Small intestine (tissue), 7 donors: ENCODE results near the gene FLRT1. TPM values are rescaled to one million over a fixed set of nuclear protein-coding genes. Genes with fewer than 3 reads are reported as not detected.

Experiments
- DNase-seq, 2 donors: peaks; one replicate each; pipeline versions ENCODE4 v3.0.0 to v3.0.0-alpha.2; 2013
- FAIRE-seq: peaks from 2 replicates; lab custom pipeline; 2012; peaks lifted over from hg19 to GRCh38; lab: Jason Lieb, UNC
- H3K27ac ChIP-seq, 3 donors: one replicate each; pipeline ENCODE4 v1.5.1; 2013; ENCODE audit warnings: low read length in 2 of 3, mild to moderate bottlenecking in 2 of 3, control low read depth in 1 of 3, inconsistent platforms in 1 of 3, low read depth in 1 of 3, moderate library complexity in 1 of 3
- H3K27me3 ChIP-seq, 3 donors: one replicate each; pipeline ENCODE4 v1.6.1; 2013; ENCODE audit warnings: low read length in 3 of 3, inconsistent platforms in 1 of 3; ENCODE audit not compliant: control insufficient read depth in 3 of 3, insufficient read depth in 3 of 3
- H3K36me3 ChIP-seq, 3 donors: one replicate each; pipeline ENCODE4 v1.6.1; 2013; ENCODE audit warnings: low read length in 3 of 3, inconsistent platforms in 1 of 3, low read depth in 1 of 3, mild to moderate bottlenecking in 1 of 3, moderate library complexity in 1 of 3; ENCODE audit not compliant: control insufficient read depth in 3 of 3, insufficient read depth in 2 of 3
- H3K4me1 ChIP-seq, 3 donors: one replicate each; pipeline ENCODE4 v1.6.1; 2013; ENCODE audit warnings: low read length in 2 of 3, inconsistent platforms in 1 of 3, low read depth in 1 of 3, mild to moderate bottlenecking in 1 of 3, moderate library complexity in 1 of 3; ENCODE audit not compliant: control insufficient read depth in 3 of 3, insufficient read depth in 2 of 3
- H3K4me3 ChIP-seq, 3 donors: one replicate each; pipeline ENCODE4 v1.5.1; 2013; ENCODE audit warnings: low read length in 3 of 3, control low read depth in 1 of 3, inconsistent platforms in 1 of 3, low read depth in 1 of 3, mild to moderate bottlenecking in 1 of 3, moderate library complexity in 1 of 3
- H3K9me3 ChIP-seq, 2 donors: one replicate each; pipeline ENCODE4 v1.6.1; 2013; ENCODE audit warnings: low read depth in 1 of 2, low read length in 1 of 2; ENCODE audit not compliant: control insufficient read depth in 2 of 2, insufficient read depth in 1 of 2
- WGBS, 3 donors: extraction: QIAGEN DNeasy Blood & Tissue Kit; methylation state at CpG; one replicate each; pipeline ENCODE4 v1.1.7; 2013; 5-methylcytosine and 5-hydroxymethylcytosine counted together
- polyA plus RNA-seq, 4 donors: library from polyadenylated mRNA; stranded (reverse) in 3 of 4; unstranded in 1 of 4; fragments of 200-250 nt in 3 of 4; fragments of 120-200 nt in 1 of 4; gene quantifications; one replicate each; pipeline versions ENCODE4 v1.2.1 to v1.2.3, GENCODE V29; 2013
- donor health status: healthy with polysubstance abuse.
- donor health status: control.
- donor health status: control.
- donor health status: Bipolar disorder and iron deficiency.
- donor health status: healthy.

Gene FLRT1
- polyA plus RNA-seq, 4 donors: 0.43 to 0.86 TPM; not detected in 2

DNA sequence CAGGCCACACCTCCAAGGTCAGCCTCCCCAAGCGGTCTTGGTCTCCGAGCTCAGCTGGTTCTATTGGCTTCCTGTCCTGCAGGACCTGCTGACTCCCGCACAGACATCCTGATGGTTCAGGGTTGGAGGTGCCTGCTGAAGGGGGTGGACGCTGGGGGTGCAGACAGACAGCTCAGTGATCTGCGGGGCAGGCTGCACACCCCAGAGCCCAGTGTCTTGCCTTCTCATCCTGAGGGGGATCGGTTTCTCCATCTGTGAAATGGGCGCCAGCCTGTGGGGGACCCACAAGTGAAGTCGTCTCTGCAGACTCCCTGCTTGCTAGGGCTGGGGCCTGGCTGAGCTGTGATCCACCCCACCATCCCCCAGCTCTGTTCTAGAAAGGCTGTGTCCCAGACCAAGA is 13.8 kb downstream of the FLRT1 start:
- no peak overlapping the region for H3K4me3 ChIP-seq
- 94 to 98% (median 94%) methylated on average over 8 of the region's 8 CpGs for WGBS, 3 donors
- peaks cover 0 to 2% (median 0%) of the 10 kb centered on the region in 3 donors for H3K36me3 ChIP-seq
- H3K27ac ChIP-seq: no peak overlapping the region
- no peaks in the 10 kb centered on the region for H3K27me3 ChIP-seq
- DNase-seq: no peak
- H3K4me1 ChIP-seq: no peaks in the 10 kb centered on the region
- FAIRE-seq: no peak
- H3K9me3 ChIP-seq: no peaks in the 10 kb centered on the region

DNA sequence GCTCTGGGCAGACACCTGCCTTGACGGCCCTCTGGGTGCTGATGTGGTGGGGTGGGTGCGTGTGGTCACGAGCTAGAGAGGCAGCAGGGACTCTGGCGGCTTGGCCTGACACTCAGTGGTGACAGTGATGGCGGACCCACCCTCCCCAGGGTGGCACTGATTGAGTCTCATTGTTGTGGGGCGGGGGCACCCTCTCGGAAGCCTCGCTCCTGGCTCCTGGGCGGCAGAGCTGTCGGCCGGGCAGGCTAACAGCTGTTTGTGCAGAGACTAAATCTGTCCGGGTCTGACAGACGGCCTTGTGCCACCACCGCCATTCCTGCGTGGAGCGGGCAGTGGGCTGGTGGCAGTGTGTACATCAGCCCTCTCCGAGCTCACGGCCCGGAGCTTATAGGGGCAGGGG is 15.6 kb downstream of the FLRT1 start:
- Histone ChIP-seq H3K4me1 (no peaks in the 10 kb centered on the region), H3K9me3 (no peaks in the 10 kb centered on the region), H3K27ac (no peak overlapping the region), H3K27me3 (no peaks in the 10 kb centered on the region), H3K36me3 (peaks cover 0 to under 1% (median 0%) of the 10 kb centered on the region in 3 donors), H3K4me3 (no peak overlapping the region)
- WGBS, 3 donors: 93 to 95% (median 93%) methylated on average over 17 to 19 of the region's 19 CpGs
- FAIRE-seq (no peak), DNase-seq (no peak)

DNA sequence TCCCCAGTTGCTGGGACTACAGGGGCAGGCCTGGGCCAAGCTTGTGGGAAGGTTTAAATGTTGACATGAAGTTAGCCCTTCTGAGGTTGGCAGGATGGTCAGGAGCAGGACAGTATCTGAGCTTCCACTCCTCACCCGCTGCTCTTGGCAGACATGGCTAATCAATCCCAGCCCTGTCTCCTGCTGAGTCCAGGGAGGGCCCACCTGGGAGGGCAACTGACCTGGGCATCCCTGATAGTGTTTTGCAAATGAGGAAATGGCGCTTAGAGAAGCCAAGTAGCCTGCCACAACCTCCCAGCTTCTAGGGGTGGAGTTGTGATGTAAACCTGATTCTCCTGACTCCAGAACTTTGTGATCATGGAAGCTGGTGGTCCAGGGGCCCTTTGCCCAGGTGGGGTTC is 16.7 kb downstream of the FLRT1 start:
- H3K4me1 ChIP-seq: no peaks in the 10 kb centered on the region
- DNase-seq: no peak
- WGBS, 3 donors: 79 to 94% (median 93%) methylated on average over 2 of the region's 2 CpGs
- no peaks in the 10 kb centered on the region for H3K27me3 ChIP-seq
- no peak overlapping the region for H3K27ac ChIP-seq
- H3K9me3 ChIP-seq: no peaks in the 10 kb centered on the region
- FAIRE-seq: no peak
- no peak overlapping the region for H3K4me3 ChIP-seq
- no peaks in the 10 kb centered on the region for H3K36me3 ChIP-seq

DNA sequence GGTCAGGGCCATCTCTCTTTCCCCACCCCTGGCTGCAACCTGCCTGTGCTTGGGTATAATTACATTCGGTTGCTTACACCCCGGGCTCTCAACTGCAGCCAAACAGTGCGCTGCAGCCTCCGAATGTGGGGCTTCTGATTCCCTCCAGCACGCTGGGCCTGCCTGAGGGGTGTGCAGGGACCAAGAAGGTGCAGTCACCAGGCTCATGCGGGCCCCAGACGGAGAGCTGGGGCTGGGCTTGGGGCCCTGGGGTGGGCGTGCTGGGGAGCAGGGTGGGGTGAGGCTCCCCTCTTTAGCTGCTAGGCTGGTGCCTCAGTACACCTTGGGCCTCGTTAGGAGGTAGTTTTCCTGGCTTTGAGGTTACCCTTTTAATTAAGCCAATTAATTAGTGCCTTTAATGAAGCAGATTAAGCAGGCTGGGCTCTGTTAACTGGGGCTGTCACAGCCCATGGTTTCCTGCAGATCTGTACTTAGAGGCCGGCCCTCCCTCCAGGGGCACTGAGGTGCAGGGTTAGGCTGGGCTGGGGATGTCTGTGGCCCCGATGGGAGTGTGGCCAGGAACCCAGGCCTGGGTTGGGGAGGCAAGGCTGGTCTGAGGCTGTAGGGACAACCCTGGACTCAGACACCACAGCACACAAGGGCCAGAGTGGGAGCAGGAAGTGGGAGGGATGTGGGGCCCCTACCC is 17.3 kb downstream of the FLRT1 start:
- DNase-seq: no peak
- Histone ChIP-seq H3K4me3 (no peak overlapping the region), H3K27ac (no peak overlapping the region), H3K36me3 (no peaks in the 10 kb centered on the region), H3K4me1 (no peaks in the 10 kb centered on the region), H3K27me3 (no peaks in the 10 kb centered on the region), H3K9me3 (no peaks in the 10 kb centered on the region)
- FAIRE-seq: no peak
- WGBS, 3 donors: 83 to 92% (median 85%) methylated on average over 11 of the region's 11 CpGs

DNA sequence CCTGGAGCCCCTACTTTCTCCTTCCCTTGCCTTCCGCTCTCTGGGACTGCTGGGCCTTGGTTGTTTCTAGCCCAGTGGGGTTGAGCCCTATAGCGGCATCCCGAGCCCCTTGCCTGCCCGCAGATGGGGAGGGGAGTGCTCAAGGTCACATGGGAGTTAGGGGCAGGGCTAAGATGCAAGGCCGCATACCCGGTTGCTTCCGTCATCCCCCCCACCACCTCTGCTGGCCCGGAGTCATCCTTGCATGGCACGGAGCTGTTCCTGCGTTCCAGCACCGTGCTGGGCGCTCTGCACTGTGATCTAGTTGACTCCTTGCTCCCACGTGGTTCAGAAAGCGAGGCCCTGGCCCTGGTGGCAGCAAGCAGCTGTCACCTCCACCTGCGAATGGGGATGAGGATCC is 18.0 kb downstream of the FLRT1 start:
- no peaks in the 10 kb centered on the region for H3K4me1 ChIP-seq
- H3K4me3 ChIP-seq: no peak overlapping the region
- no peaks in the 10 kb centered on the region for H3K9me3 ChIP-seq
- H3K27me3 ChIP-seq: no peaks in the 10 kb centered on the region
- no peak overlapping the region for H3K27ac ChIP-seq
- DNase-seq (no peak), FAIRE-seq (no peak)
- H3K36me3 ChIP-seq: no peaks in the 10 kb centered on the region
- 74 to 86% (median 85%) methylated on average over 15 of the region's 15 CpGs for WGBS, 3 donors

DNA sequence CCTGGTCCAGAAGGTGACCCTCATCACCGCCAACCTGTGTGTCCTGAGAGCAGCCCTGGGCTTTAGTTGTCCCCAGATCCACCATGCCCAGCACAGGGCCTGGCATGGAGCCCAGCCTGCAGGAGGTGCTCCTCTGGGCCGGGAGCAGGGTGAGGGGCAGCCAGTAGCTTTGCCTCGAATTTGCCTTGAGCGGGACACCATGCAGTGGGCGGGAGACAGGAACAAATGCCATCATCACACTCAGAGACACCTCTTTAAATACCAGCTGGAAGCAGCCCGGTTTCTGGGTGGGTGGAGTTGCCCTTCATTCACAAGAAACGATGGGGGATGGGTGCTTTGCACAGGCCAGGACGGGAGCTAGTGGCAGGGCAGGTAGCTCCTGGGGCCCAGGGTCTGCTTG is 19.3 kb downstream of the FLRT1 start:
- FAIRE-seq: no peak

DNA sequence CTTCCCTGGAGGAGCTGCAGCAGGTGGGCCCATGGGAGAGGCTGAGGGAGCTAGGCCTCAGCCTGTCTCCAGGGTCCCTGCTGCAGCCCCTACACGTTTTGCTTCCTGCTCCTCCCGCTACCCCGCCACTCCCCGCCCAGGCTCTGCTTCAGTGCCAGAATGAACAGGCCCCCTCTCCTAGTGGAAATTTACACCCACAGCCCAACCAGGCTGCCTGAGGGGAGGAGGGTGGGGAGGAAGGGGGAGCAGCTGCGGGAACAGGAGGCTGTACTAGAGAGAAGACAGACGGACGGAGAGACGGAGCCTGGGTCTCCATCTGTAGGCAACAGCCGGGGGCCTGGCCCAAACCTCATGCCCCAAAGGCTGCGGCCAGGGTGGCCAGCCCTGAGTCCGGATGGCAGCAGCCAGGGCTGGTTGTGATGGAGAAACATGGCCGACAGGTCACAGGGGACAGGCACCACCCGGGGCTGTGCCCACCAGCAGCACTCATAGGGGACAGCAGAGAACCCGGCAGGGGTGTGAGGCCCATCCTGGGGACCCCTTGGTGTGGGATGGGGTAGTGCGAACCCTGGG is 20.6 kb downstream of the FLRT1 start:
- no peak for FAIRE-seq
- Histone ChIP-seq H3K27me3 (peaks cover 0 to 14% (median 0%) of the 10 kb centered on the region in 3 donors), H3K36me3 (no peaks in the 10 kb centered on the region), H3K4me3 (no peak overlapping the region), H3K4me1 (peaks cover 0 to 9% (median 0%) of the 10 kb centered on the region in 3 donors), H3K9me3 (no peaks in the 10 kb centered on the region), H3K27ac (no peak overlapping the region)
- WGBS, 3 donors: 80 to 84% (median 83%) methylated on average over 14 to 15 of the region's 15 CpGs
- no peak for DNase-seq

More for the DNA sequence above, 19.3 kb downstream of the FLRT1 start:
- no peak for DNase-seq
- Histone ChIP-seq H3K36me3 (no peaks in the 10 kb centered on the region), H3K27me3 (peaks cover 0 to 2% (median 0%) of the 10 kb centered on the region in 3 donors), H3K27ac (no peak overlapping the region), H3K9me3 (no peaks in the 10 kb centered on the region), H3K4me3 (no peak overlapping the region), H3K4me1 (no peaks in the 10 kb centered on the region)
- WGBS, 3 donors: 66 to 77% (median 67%) methylated on average over 8 of the region's 8 CpGs

DNA sequence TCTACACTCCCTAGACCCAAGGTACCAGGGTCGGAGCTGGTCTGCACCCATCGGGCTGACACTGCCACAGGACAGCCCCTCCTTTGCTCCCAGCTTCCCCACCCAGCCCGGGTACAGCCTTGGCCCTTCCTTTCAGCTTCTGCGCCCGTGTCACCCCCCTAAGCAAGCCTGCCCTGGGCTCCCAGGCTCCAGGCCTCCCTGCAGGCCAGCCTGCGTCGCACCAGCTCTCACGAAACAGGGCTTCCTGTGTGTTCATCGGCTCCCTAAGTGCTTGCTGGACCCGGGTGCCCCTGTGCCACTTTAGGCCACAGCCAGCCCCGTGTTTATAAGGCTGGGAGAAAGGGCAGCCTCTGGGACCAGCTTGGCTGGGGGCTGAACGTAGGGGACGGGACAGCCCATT is 21.1 kb downstream of the FLRT1 start:
- Histone ChIP-seq H3K4me1 (peaks cover 0 to 12% (median 0%) of the 10 kb centered on the region in 3 donors), H3K27ac (no peak overlapping the region), H3K36me3 (no peaks in the 10 kb centered on the region), H3K27me3 (peaks cover 0 to 19% (median under 1%) of the 10 kb centered on the region in 3 donors), H3K4me3 (no peak overlapping the region), H3K9me3 (no peaks in the 10 kb centered on the region)
- DNase-seq (no peak), FAIRE-seq (no peak)
- 88 to 94% (median 89%) methylated on average over 13 of the region's 13 CpGs for WGBS, 3 donors
